NCI-H345 (cell line): ENCODE data around the gene DPYD.
"Not testable (repeated sequence)": the region's sequence is repeated elsewhere in the genome, so short reads cannot be mapped to it uniquely, and the experiment has no call there.

ENCODE experiments used
- DNase-seq: peaks from one replicate; lab custom pipeline; 2025; lab: John Stamatoyannopoulos, UW

The DPYD gene

DNA sequence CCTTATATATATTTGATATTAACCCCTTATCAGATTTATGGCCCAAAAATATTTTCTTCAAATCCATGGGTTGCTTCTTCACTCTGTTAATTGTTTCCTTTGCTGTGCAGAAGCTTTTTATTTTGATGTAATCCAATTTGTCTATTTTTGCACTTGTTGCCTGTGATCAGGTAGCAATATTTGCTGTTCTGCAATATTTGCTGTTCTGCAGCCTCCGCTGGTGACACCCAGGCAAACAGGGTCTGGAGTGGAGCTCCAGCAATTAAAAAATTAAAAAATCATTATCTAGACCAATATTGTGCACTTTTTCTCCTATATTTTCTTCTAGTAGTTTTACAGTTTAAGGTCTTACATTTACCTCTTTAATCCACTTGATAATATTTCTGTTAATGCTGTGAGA is 564.5 kb downstream of the DPYD start:
- DNase-seq: no peak

DNA sequence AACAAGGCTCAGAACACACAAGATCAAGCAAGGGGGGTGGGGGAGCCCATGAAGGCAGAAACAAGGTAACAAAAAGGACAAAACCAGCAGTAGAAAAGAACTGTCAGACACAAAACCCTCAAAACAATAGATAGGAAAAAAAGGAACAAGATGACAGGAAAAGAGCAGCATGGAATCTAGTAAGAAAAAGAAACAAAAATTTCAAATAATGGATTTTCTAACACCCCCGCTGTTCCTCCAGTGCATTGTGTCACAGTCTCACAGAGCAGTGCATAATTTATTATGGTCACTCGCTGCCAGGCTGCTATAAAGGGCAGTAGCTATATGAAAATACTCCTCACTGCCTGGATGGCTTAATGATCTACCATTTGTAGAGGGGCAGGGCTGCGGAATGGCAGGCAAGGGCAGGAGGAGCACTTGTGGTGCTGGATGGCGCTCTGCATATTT is 567.9 kb downstream of the DPYD start:
- DNase-seq: no peak

DNA sequence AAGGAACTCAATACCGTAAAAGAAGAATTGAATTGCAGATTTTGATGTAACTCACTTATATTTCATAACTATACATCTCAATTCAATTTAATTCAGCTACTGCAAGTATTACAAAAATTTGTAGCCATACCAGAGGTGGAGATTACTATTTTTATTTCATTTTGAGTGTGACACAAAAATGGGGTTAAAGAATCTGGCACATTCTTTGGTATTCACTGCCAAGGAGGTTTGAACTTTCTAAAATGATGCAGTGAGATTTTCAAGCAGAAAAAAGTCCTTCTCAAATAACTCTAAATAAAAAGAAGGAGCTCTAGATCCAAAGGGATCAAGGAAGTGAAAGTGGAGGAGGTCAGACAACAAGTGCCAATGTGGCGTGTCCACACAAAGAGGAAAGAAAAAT is 569.0 kb downstream of the DPYD start:
- no peak for DNase-seq

DNA sequence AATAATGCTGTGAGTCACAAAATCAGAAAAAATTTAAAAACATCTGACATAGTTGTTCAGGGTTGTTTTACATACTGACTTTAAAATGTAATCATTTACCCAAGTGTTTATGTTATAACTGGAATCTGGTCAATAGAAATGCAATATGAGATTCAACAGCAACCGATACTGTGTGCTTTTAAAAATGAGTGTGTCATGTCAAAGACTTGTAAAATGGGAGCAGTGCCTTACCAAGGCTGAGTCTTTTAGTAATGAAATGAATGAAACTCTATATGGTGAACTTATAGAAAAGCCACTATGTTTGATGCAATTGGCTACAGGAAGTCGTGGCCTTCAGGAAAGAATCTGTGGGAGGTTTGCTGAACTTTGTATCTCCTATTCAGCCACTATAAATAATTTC is 570.2 kb downstream of the DPYD start:
- DNase-seq: no peak

DNA sequence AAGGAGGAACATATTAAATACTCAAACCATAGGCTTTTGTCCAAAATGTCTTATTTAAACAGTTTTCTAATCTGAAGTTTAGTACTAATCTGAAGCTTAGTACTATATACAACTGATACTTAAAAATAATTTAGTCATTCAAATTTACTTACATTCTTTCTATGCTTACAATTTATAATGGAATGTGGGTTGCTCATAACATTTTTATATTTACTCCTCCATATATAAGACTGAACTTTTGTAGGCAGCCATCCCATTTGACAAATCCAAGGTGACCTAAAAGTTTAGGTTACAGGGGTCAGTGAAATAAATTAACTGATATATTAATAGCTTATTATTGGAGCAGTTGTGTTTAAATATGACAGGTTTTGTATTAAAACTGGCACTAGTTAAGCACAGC is 570.6 kb downstream of the DPYD start:
- no peak for DNase-seq

DNA sequence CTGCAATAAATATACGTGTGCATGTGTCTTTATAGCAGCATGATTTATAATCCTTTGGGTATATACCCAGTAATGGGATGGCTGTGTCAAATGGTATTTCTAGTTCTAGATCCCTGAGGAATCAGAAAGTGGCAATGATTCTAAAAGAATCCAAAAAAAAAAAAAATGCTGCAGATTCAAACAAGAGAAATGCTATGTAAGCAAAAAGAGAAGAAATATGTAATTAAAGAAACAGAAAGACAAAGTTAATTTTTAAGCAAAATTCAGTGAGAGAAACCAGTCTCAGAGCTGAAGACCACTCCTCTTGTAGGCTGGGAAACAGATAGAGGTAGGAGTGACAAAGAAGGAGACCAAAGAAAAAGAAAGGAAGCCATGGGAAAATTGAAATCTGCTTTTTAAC is 571.0 kb downstream of the DPYD start:
- DNase-seq: not testable (repeated sequence)

DNA sequence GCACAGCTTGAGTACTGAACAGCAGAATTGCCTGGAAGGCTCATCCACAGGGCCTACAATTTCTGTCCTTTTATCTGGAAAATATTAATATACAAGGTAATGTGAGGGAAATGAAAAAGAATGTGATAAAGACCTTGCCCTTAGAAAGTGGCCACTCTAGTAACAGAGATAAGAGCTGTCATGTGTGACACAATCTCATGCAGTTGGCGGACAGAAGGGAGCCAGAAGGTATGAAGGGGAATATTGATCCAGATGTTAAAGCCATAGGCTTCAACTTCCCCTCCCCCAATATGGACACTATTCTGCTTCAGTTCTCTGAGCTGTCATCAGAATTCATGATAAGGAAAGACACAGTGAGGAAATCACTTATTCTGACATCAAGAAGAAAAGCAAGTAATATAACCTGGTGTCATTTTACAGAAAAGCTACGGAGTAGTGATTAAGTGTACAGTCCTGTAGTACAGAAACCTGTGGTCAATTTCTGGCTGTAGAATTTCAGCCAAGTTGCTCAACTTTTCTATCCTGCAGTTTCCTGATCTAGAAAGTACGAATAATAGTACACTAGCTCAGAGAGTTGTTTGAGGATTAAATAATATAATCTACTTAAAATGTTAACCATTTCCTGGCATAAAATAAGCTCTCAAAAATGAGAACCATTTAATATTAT is 572.1 kb downstream of the DPYD start:
- DNase-seq: no peak

DNA sequence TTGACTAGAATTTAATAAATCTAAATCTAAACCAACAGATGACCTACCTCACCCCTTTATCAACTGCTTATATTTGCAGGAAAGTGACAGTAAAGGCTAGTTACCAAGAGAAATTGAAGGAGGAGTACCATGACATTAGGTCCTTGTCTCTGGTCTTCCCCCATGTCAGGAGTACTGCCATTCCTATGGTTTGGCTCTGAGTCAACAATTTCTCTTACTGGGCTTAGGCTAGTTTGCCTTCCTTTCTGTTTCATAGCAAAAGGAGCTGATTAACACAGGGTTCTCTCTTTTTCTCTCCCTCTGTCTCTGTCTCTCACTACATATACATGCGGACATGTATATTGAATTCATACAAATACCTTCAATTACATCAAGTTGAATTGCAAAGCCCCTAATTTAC is 579.9 kb downstream of the DPYD start:
- DNase-seq: no peak

DNA sequence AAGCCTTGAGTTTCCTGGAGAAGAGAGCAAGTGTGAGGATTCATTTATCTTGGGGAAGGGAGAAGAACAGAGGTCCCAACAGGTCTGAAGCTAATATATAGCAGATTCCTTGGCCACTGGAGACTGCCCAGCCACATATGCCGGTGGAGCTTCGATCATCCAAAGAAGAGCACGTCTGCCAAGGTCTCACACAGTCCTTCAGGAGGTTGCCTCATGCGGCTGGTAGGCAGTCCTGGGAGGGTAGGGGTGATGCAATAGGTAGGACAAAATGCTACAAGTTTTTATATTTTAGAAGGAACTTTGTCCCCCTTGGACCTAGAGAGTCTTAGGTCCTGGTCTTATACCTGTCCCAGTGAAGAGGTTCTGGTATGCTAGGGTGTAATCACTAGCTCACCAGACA is 582.5 kb downstream of the DPYD start:
- DNase-seq: no peak

DNA sequence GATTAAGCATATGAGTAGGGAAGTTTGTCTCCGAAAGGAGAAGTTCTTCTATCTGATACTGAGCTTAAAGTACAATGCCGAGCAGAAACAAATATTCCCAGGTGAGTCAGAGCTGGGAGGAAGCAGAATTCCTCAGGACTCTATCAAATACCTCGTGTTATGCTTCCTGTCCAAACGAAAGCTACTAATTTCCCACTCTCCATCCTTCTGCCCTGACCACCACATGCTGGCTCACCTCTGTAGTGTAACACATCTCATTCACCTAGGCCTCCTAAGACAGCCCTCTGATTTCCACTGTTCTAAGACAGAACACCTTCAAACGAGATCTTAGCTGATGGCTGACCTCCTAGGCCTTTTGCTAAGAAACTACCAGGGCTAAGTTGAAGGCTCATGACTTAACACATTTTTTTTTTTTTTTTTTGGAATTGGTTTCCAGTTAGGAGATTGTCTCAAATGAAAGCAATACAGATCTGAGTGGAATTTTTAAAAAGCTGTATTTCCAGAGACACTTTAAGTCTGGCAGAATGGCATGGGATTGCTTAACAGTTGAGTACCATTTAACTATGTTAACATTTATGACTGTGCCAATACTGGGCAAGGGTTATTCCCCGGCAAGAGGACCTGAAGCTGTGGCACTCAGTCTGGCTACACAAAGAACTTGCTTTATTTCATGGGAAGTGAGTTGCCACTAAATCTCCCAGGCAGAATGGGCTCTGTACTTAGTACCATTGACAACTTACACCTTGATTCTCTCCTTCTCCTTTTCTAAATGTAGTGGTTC is 583.4 kb downstream of the DPYD start:
- no peak for DNase-seq

DNA sequence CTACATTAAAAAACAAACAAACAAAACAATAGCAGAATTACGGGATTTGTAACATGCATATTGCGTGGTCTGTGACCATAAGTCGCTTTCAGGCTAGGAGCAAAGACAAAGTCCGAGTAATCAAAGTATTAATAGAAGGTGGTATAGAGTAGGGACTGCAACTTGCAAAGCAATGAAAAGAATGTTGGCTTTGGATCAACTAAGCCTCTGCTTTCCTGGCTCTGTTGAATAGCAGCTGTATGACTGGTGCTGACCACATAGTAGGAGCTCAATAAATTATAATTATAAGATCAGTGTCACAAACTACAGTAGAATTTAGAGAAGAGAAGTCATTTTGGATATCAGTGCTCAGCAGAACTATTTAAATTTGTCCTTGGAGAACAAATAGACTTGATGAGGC is 586.4 kb downstream of the DPYD start:
- DNase-seq: no peak

DNA sequence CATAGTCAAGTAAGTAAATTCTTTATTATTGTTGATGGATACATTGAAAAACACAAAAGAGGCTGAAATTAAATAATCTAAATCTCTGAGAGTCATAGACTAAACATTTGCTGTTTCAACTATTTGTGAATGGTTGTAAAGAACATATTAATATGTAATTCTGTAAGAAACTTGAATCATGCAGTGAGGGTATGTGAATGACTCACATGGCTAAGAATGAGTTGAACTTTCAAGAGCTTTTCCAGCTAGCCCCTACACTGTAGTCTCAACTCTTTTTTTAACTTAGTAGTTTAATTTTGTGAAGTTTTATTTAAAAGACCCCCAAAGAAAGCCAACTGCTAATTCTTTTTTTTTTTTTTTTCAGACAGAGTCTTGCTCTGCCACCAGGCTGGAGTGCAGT is 588.1 kb downstream of the DPYD start:
- no peak for DNase-seq

DNA sequence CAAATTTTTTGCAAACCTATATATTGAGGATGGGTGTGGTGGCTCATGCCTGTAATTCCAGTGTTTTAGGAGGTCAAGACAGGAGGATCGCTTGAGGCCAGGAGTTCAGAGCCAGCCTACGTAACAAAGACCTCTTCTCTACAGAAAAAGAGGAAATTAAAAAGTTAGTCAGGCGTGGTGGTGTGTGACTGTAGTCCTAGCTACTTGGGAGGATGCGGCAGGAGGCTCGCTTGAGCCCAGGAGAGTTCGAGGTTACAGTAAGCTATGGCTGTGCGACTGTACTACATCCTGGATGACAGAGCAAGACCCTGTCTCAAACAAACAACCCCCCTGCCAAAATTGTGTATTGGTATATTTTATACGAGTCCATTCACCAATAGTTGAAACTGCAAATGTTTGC is 589.7 kb downstream of the DPYD start:
- DNase-seq: no peak

DNA sequence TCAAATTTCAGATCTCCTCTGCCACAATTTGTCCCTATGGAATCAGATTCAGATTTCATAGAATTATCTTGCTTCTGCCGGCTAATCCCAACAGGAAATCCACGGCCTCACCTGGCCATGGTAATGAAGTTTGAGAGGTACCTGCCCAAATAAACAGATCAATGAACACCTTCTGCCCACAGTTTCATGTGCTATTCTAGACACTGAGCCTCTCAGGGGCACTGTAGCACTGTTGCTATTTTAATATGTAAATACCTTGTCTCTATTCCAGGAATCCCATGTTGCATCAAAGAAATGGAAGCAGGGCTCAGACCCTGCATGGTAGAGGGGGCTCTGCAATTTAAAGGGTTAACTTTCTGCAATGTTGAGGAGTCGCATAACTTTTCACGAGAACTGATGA is 606.1 kb downstream of the DPYD start:
- DNase-seq: peak; percentile 4

DNA sequence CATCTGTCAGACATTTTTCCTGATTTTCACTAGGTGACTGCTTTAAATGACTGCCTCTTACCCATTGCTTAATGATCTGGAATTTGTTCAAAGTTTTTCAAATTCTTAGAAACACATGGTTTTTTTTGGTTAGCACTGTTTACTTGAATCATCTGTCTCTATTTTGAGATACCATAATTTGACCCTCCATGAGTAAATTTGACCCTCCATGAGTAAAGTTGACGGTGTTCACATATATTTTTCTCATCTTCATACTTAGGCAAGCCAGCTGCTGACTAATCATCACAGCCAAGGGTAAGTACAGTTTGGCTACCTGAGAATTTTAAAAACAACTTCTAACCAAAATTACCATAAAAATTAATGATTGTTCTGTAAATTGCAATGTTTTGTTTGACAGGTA is 612.7 kb downstream of the DPYD start:
- no peak for DNase-seq

DNA sequence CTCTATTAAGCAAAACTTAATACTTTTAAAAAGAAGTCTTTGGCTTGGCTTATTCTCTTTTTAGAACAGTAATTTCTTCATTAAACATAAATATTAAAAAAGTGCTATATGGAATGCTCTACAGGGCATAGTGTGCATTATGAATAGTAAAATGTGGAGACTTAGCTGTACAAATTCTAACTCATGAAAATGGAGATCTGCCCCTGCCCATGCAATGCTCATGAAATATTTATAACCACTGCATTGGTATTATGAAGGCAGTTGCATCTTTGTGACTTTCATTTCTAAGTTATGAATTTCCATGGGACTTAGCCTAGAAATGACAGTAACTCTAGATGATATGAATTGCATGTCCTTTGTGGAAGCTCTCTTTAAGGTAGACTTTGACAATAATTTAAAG is 613.3 kb downstream of the DPYD start:
- no peak for DNase-seq

DNA sequence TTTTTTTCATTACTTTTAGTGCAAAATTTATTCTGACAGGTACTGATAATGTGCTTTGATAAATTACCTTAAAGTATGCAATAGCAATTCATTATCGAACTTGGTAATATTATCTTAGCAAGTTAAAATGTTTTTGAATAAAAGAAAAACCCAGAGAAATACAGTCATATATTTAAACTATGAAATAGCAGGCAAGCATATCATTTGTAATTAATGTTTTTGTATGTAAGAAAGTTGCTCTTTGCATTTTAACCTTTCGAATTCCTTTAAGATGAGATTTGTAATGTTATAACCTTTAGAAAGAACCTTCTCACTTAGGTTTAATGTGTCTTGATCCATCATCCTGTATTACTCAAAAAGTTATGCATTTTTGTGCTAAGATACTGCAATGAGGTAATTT is 613.7 kb downstream of the DPYD start:
- no peak for DNase-seq

DNA sequence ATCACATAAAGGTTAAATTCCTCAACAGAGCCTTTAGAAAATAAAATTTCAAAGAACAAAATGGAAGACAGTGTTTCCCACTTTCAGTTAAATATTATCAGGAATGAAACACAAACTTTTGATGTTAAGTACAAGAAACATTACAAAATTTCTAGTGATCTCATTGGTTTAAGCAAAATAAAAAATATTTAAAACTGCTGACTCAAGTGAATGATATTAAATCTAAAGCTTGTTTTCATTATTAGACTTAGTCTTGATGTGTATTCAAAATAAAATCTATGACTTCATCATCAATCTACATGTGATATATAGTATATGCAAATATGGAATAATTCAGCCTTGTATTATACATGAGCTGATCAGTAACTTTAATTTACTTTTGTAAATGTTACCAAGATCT is 614.3 kb downstream of the DPYD start:
- no peak for DNase-seq

DNA sequence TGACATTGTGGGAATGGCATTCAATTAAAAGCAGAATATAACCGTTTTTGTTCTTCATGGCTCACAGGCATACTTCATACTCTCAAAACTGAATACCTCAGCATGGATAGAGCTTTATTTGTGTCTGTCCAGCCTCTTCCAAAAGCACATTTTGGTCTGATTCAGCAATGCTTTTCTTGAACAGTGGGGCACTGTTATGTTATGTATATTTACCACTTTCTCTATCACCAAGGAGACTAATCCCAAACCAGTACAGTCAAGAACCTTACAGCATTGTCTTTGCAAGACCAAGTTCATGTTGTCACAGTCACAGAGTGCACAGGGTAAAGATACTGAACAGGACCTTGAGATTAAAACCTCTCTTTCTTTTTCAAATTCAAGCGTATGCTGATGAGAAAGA is 616.5 kb downstream of the DPYD start:
- DNase-seq: peak; percentile 2

DNA sequence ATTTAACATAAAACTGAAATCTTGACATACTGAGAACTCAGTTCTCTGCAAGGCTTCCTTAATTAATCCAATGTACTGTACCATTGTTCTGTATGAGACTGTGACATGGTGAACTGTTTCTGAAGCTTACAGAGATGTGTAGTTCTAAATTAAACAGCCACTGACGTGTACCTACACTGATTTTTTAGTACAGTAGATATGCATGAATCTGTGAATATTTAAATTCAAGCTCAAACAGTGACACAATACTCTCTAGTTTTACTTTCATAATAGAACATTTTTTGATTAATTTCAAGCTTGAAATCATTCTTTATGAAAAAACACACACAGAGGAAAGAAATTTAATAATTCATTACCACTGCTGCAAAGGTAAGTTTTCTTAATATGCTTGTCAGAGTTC is 621.9 kb downstream of the DPYD start:
- no peak for DNase-seq

DNA sequence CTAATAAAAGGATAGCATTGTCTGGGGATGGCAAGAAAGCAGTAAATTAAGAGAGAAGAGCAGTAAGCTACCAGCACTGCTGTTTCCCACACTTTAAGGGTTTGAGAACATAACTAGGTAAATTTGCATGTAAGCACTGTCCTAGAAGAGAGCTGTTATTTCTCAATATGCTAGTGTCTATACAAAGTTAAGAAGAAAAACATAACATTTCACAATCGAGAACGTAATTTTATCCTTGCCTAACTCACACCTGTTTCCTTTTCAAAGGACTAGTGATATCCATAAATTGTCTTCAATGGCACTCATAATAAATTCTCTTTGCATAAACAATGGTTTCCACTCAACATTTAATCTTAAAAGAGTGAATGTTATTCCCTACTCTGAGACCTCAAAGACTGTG is 623.2 kb downstream of the DPYD start:
- no peak for DNase-seq

DNA sequence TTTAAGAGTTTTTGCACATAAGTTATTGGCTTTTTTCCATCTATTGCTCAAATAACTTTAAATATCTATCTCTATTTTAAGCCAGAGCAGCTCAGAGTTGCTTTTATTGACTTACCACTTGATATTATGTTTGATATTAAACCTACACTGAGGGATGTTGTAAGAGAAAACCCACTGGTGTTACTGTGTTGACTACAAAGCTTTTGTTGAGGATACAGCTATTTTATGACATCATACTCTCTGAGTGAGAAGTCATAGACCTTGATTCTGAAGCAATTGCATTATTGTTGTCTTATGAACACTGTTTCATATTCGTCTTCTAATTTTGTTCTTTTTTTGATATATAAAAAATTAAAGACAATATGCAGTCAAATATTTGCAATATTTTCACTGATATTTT is 638.9 kb downstream of the DPYD start:
- DNase-seq: no peak

DNA sequence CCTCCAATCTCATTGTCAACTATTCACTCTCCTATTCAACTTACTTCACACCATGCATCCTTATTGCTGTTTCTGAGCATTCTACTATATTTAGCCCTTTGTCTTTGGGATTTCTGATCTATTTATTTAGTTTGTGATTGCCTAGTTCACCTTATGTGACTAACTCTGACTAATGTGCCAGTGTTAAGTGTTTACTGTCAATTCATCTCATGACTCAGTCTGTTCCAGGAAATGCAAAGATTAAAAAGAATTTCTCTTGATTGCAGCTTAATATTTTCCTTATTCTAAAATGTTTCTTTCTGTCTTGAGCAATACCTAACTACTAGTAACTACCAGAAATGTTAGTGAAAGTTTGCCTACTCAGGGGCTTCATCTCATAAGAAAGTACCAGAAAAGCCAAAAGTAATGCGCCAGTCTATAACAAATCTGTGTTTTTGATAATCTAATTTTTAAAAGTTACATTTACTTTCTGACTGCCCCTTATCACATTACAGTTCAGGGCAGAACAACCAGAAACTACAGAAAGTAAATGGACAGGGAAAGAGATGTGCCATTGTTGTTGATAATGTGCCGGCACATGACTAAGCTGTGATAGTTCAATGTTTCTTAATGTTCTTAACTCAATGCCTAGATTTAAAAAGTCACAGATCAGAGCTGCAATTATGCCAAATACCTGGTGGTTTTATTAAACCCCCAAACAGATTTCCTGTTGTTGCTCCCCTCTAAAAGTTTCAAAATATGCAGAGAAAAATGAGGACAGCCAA is 642.8 kb downstream of the DPYD start:
- DNase-seq: no peak
